NB4 (cell line): Measurements from ENCODE around the gene CRYZL1.

Experiments used
- DNase-seq: peaks from one replicate; pipeline ENCODE4 v3.0.0; 2010; ENCODE audit warnings: low read depth
- H3K4me3 ChIP-seq: one replicate; pipeline ENCODE4 v1.5.1; 2011; ENCODE audit warnings: mild to moderate bottlenecking, low read depth, low read length, moderate library complexity
- MYC ChIP-seq: IDR thresholded peaks from 2 replicates; pipeline ENCODE4 v1.6.1; 2011; ENCODE audit warnings: low read depth, low read length
- POLR2A ChIP-seq: IDR thresholded peaks from 2 replicates; pipeline ENCODE4 v1.6.1; 2011; ENCODE audit warnings: mild to moderate bottlenecking; ENCODE audit not compliant: insufficient read length; ENCODE audit errors: extremely low read depth
- TF ChIP-seq, protein P1 (sequence below): IDR thresholded peaks from one replicate; pipeline ENCODE4 v1.5.1; 2012; ENCODE audit warnings: low read depth, low read length
- TF ChIP-seq, protein P2 (sequence below): IDR thresholded peaks from 2 replicates; pipeline ENCODE4 v1.6.1; 2011; ENCODE audit warnings: low read depth, low read length

CRYZL1 gene

DNA sequence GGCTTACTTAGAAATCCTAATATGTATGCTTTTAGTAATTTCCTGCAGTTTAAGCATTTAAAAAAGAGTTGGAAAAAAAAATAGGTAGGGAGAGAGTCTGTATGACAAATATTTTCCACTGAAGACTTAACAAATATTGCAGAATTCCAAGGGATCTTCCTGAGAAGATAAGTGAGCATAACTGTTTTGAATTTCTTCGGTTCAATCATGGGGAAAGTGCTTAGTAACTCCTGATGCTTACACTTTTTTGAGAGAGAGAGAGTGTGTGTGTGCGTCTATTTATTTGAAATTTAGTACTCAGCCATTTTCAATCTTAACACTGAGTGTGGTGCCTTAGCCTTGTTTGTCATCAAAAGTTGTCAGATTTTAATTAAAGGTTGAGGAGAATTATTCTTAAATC lies 80.2 kb downstream of the CRYZL1 start:
- no peak overlapping the region for H3K4me3 ChIP-seq
- DNase-seq = no peak
- TF ChIP-seq POLR2A (no peak), MYC (no peak)
- TF ChIP-seq, protein P1, sequence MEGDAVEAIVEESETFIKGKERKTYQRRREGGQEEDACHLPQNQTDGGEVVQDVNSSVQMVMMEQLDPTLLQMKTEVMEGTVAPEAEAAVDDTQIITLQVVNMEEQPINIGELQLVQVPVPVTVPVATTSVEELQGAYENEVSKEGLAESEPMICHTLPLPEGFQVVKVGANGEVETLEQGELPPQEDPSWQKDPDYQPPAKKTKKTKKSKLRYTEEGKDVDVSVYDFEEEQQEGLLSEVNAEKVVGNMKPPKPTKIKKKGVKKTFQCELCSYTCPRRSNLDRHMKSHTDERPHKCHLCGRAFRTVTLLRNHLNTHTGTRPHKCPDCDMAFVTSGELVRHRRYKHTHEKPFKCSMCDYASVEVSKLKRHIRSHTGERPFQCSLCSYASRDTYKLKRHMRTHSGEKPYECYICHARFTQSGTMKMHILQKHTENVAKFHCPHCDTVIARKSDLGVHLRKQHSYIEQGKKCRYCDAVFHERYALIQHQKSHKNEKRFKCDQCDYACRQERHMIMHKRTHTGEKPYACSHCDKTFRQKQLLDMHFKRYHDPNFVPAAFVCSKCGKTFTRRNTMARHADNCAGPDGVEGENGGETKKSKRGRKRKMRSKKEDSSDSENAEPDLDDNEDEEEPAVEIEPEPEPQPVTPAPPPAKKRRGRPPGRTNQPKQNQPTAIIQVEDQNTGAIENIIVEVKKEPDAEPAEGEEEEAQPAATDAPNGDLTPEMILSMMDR = no peak
- TF ChIP-seq, protein P2, sequence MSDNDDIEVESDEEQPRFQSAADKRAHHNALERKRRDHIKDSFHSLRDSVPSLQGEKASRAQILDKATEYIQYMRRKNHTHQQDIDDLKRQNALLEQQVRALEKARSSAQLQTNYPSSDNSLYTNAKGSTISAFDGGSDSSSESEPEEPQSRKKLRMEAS = no peak

DNA sequence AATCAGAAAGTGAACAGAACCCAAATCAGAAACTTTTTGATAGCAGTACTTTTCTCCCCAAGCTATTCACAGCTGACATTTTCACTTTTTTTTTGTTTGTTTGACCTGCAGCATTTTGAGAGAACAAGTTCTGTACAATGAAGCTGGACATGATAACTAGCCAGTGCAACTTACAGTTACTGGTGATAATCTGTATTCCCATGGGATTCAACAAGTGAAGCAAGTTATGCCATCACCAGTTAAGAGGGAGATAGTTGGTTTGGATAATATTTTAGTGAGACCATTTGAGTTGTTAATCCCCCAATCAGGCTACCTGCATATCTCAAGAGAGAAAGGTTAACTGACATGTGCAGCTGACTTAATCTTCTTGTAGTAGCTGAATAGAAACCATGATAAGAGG lies 80.6 kb downstream of the CRYZL1 start:
- TF ChIP-seq POLR2A (no peak), MYC (no peak)
- TF ChIP-seq, protein P2 = no peak
- TF ChIP-seq, protein P1 = no peak
- no peak overlapping the region for H3K4me3 ChIP-seq
- DNase-seq = no peak

DNA sequence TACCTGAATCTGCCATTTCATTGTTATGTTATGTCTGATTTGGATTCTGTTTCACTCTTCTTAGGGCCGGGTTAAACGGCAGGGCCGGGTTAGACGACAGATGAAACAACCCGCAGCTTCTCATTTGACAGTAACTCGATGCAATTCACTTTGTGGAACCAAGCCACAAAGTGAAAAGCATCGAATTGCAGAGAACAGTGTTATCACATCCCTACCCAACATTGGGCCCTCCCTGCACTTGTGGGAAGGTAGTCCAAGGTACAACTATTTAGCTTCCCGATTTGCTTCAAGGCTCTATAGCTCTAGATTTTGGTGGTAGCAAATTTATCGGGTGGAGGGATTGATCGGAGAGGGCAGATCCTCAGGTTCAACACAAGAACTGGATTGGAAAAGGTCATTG lies 81.7 kb downstream of the CRYZL1 start:
- TF ChIP-seq MYC (no peak), POLR2A (no peak)
- TF ChIP-seq, protein P2 = no peak
- TF ChIP-seq, protein P1 = no peak
- no peak for DNase-seq

DNA sequence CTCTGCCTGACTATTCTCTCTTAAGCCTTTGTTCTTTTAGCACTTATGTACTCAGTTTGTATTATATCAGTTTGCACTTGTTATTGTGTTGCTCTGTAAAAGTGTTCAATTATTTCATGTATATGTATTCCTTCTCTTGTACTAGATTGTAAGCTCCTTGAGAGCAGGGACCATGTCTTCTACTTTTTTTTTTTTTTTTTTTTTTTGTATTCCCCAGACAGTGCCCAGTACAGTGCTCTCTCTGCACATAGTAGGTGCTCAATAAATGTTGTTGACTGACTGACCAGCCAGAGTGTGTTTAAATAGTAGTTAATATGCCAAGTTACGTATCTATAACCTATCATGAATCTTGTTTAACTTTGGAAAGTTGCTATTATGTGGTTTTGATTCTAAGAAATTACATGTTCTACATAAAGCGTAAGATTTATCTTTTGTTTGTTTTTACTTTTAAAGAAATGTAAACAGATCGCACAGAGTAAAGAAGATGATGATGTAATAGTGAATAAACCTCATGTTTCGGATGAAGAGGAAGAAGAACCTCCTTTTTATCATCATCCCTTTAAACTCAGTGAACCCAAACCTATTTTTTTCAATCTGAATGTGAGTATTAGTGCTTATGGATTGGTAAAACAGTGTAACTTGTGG lies 82.6 kb downstream of the CRYZL1 start:
- TF ChIP-seq, protein P1 = no peak
- TF ChIP-seq POLR2A (no peak), MYC (no peak)
- TF ChIP-seq, protein P2 = no peak
- no peak overlapping the region for H3K4me3 ChIP-seq
- DNase-seq = no peak

More for the DNA sequence above, 81.7 kb downstream of the CRYZL1 start:
- H3K4me3 ChIP-seq = no peak overlapping the region

DNA sequence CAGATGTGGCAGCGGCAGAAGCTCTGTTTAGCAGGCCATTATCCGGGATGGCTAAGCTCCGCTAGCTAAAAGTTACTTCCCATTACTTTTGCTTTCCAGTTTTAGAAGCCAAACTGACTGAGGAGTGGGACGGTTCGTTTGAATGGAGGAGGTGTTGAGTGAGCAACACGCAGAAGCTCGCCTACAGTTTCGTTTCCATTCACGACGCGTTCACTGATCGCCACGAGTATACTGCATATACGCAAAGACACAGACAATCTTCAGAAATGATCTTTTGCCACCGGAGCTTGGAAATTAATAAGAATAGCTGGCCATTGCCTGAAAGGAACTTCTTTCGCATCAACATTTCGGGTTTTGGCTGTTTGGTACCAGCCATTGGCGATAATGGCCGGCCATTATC lies 84.1 kb downstream of the CRYZL1 start:
- TF ChIP-seq POLR2A = no peak
- TF ChIP-seq, protein P1 = no peak
- TF ChIP-seq MYC = no peak
- TF ChIP-seq, protein P2 = no peak
- DNase-seq = no peak
- no peak overlapping the region for H3K4me3 ChIP-seq

DNA sequence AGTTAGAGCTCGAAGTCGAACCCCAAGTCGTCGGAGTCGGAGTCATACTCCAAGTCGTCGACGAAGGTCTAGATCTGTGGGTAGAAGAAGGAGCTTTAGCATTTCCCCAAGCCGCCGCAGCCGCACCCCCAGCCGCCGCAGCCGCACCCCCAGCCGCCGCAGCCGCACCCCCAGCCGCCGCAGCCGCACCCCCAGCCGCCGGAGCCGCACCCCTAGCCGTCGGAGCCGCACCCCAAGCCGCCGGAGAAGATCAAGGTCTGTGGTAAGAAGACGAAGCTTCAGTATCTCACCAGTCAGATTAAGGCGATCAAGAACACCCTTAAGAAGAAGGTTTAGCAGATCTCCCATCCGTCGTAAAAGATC lies 86.6 kb downstream of the CRYZL1 start:
- no peak overlapping the region for H3K4me3 ChIP-seq
- TF ChIP-seq, protein P2 = no peak
- TF ChIP-seq MYC (no peak), POLR2A (no peak)
- TF ChIP-seq, protein P1 = no peak
- DNase-seq = no peak
